SK-N-SH (cell line): ENCODE results near the gene TNFRSF12A. TPM values are rescaled to one million over a fixed set of nuclear protein-coding genes. Genes with fewer than 3 reads are reported as not detected.

ENCODE experiments used
- CTCF ChIA-PET: fragments of 300-600, 350-600 bp; formaldehyde crosslinking; extraction: SDS; loops from one replicate; lab custom pipeline; 2021; lab: Yijun Ruan, JAX
- POLR2A ChIA-PET: fragments of 350-600 bp; sonication (Branson Sonifier 250); formaldehyde crosslinking; extraction: SDS; loops from one replicate; lab custom pipeline; 2020; ENCODE audit warnings: antibody characterized with exemption, inconsistent platforms; lab: Yijun Ruan, JAX
- DNase-seq: peaks from one replicate; pipeline ENCODE4 v3.0.0; 2012
- H2AFZ ChIP-seq: fragments of 200-600 bp; sonication (generic); 2 replicates; pipeline ENCODE4 v1.8.1; 2016; ENCODE audit warnings: antibody characterized with exemption, mild to moderate bottlenecking, low read depth
- H3F3A ChIP-seq: fragments of 200-600 bp; sonication (generic); replicated peaks from 2 replicates; pipeline ENCODE3; 2016; ENCODE audit warnings: antibody characterized with exemption, mild to moderate bottlenecking; ENCODE audit not compliant: insufficient read depth
- H3K27ac ChIP-seq, 2 experiments: fragments of 200-500 bp in 1 of 2; fragments of 200-600 bp in 1 of 2; sonication (Bioruptor generic) in 1 of 2; sonication (generic), shearing (Covaris generic) in 1 of 2; 2 replicates each; pipeline versions ENCODE4 v1.5.1 to v1.6.1; 2014 to 2016; ENCODE audit warnings: low read depth in 2 of 2, inconsistent platforms in 1 of 2, low read length in 1 of 2, mild to moderate bottlenecking in 1 of 2, mixed read lengths in 1 of 2
- H3K27me3 ChIP-seq: fragments of 200-600 bp; sonication (generic), shearing (Covaris generic); 2 replicates; pipeline ENCODE4 v1.6.1; 2016; ENCODE audit warnings: mixed run types; ENCODE audit not compliant: insufficient read depth
- H3K36me3 ChIP-seq, 2 experiments: fragments of 200-500 bp in 1 of 2; fragments of 200-600 bp in 1 of 2; sonication (Bioruptor generic) in 1 of 2; sonication (generic) in 1 of 2; replicated peaks in 1 of 2; 2 replicates each; pipeline versions ENCODE3 to v1.5.1; 2014 to 2016; ENCODE audit warnings: low read length in 1 of 2, mild to moderate bottlenecking in 1 of 2; ENCODE audit not compliant: insufficient read depth in 2 of 2, control insufficient read depth in 1 of 2
- H3K4me1 ChIP-seq, 2 experiments: fragments of 200-500 bp in 1 of 2; fragments of 200-600 bp in 1 of 2; sonication (Bioruptor generic) in 1 of 2; sonication (generic), shearing (Covaris generic) in 1 of 2; 2 replicates each; pipeline versions ENCODE4 v1.5.1 to v1.6.1; 2014 to 2016; ENCODE audit warnings: low read depth in 1 of 2, low read length in 1 of 2, mixed run types in 1 of 2; ENCODE audit not compliant: insufficient read depth in 2 of 2, control insufficient read depth in 1 of 2
- H3K4me2 ChIP-seq: fragments of 200-600 bp; sonication (generic), shearing (Covaris generic); 2 replicates; pipeline ENCODE4 v1.6.1; 2017; ENCODE audit warnings: mixed run types
- H3K4me3 ChIP-seq, 2 experiments: fragments of 200-500 bp in 1 of 2; fragments of 200-600 bp in 1 of 2; sonication (Bioruptor generic) in 1 of 2; sonication (generic), shearing (Covaris generic) in 1 of 2; 2 replicates each; pipeline versions ENCODE4 v1.5.1 to v1.8.1; 2014 to 2016; ENCODE audit warnings: low read depth in 2 of 2, inconsistent platforms in 1 of 2, low read length in 1 of 2, mild to moderate bottlenecking in 1 of 2, mixed read lengths in 1 of 2, moderate library complexity in 1 of 2
- H3K79me2 ChIP-seq: fragments of 200-600 bp; sonication (generic); 2 replicates; pipeline ENCODE4 v1.8.1; 2017; ENCODE audit warnings: mild to moderate bottlenecking; ENCODE audit not compliant: insufficient read depth
- H3K9ac ChIP-seq: fragments of 200-600 bp; sonication (generic); 2 replicates; pipeline ENCODE4 v1.6.1; 2017; ENCODE audit warnings: mixed run types
- H3K9me2 ChIP-seq: fragments of 200-600 bp; sonication (generic); 2 replicates; pipeline ENCODE4 v1.6.1; 2017; ENCODE audit warnings: mixed run types
- H3K9me3 ChIP-seq: fragments of 200-600 bp; sonication (generic); 2 replicates; pipeline ENCODE4 v1.6.1; 2017; ENCODE audit warnings: mixed run types, mild to moderate bottlenecking, moderate library complexity
- H4K20me1 ChIP-seq: fragments of 200-600 bp; sonication (generic); 2 replicates; pipeline ENCODE4 v1.6.1; 2017; ENCODE audit warnings: mild to moderate bottlenecking, mixed run types; ENCODE audit not compliant: insufficient read depth
- CHD2 ChIP-seq: fragments of 150-350 bp; IDR thresholded peaks from 2 replicates; pipeline ENCODE4 v1.6.1; 2018; ENCODE audit warnings: low read length; ENCODE audit not compliant: partially characterized antibody
- ELF1 ChIP-seq: IDR thresholded peaks from 2 replicates; pipeline ENCODE4 v1.4.0; 2012
- FOSL2 ChIP-seq: IDR thresholded peaks from 2 replicates; pipeline ENCODE4 v1.4.0; 2012; ENCODE audit warnings: low read depth, mild to moderate bottlenecking, moderate library complexity, borderline replicate concordance
- FOXJ3 ChIP-seq: sonication (generic); formaldehyde crosslinking; IDR thresholded peaks from 2 replicates; pipeline ENCODE4 v1.5.1; 2020; ENCODE audit warnings: mild to moderate bottlenecking, missing genetic modification reagents
- FOXM1 ChIP-seq: IDR thresholded peaks from 2 replicates; pipeline ENCODE4 v1.4.0; 2012; ENCODE audit warnings: low read depth, mild to moderate bottlenecking
- GABPA ChIP-seq: IDR thresholded peaks from 2 replicates; pipeline ENCODE4 v1.4.0; 2012; ENCODE audit warnings: low read depth, mild to moderate bottlenecking
- GATA2 ChIP-seq: sonication (generic); formaldehyde crosslinking; IDR thresholded peaks from 2 replicates; pipeline ENCODE4 v1.5.0; 2020; ENCODE audit warnings: mild to moderate bottlenecking, missing genetic modification reagents
- MEF2A ChIP-seq: IDR thresholded peaks from 2 replicates; pipeline ENCODE4 v1.4.0; 2012; ENCODE audit warnings: low read depth, borderline replicate concordance
- MXI1 ChIP-seq: IDR thresholded peaks from 2 replicates; pipeline ENCODE4 v1.6.1; 2012; ENCODE audit warnings: mild to moderate bottlenecking, low read depth, low read length, improper control_type of control experiment
- NFIC ChIP-seq: IDR thresholded peaks from 2 replicates; pipeline ENCODE4 v1.4.0; 2012; ENCODE audit warnings: borderline replicate concordance
- NRF1 ChIP-seq: IDR thresholded peaks from 2 replicates; pipeline ENCODE4 v1.6.1; 2012; ENCODE audit warnings: low read depth, mild to moderate bottlenecking, low read length
- RCOR1 ChIP-seq: fragments of 150-350 bp; IDR thresholded peaks from 2 replicates; pipeline ENCODE4 v1.6.1; 2017; ENCODE audit warnings: antibody characterized with exemption, low read length
- RFX5 ChIP-seq: IDR thresholded peaks from 2 replicates; pipeline ENCODE4 v1.6.1; 2012; ENCODE audit warnings: mild to moderate bottlenecking, improper control_type of control experiment, low read length
- SMC3 ChIP-seq: IDR thresholded peaks from 2 replicates; pipeline ENCODE4 v1.6.1; 2012; ENCODE audit warnings: low read depth, low read length, improper control_type of control experiment
- TAF1 ChIP-seq: IDR thresholded peaks from 2 replicates; pipeline ENCODE4 v1.6.1; 2012; ENCODE audit warnings: low read depth, mild to moderate bottlenecking, low read length, moderate library complexity, borderline replicate concordance
- TEAD4 ChIP-seq: IDR thresholded peaks from 2 replicates; pipeline ENCODE4 v1.4.0; 2012; ENCODE audit warnings: mild to moderate bottlenecking, borderline replicate concordance; ENCODE audit not compliant: insufficient read depth
- WGBS: methylation state at CpG from one replicate; pipeline ENCODE4 v1.1.6; 2017; ENCODE audit warnings: low lambda C conversion rate; 5-methylcytosine and 5-hydroxymethylcytosine counted together
- polyA plus RNA-seq, 3 experiments: library from polyadenylated mRNA; depleted of rRNA; stranded (reverse); fragments of >200 nt; gene quantifications; 2 replicates each; pipeline ENCODE4 v1.2.3, GENCODE V29; 2012
- TF ChIP-seq, protein P1 (sequence below): IDR thresholded peaks from 2 replicates; pipeline ENCODE4; 2012
- TF ChIP-seq, protein P2 (sequence below): fragments of 200-600 bp; sonication (generic); IDR thresholded peaks from 2 replicates; pipeline ENCODE4 v1.6.1; 2017; ENCODE audit warnings: antibody characterized with exemption, mild to moderate bottlenecking, moderate library complexity
- TF ChIP-seq, protein P3 (sequence below): IDR thresholded peaks from 2 replicates; pipeline ENCODE4 v1.4.0; 2012; ENCODE audit warnings: low read depth, borderline replicate concordance
- TF ChIP-seq, protein P4 (sequence below): IDR thresholded peaks from 2 replicates; pipeline ENCODE4 v1.6.1; 2012; ENCODE audit warnings: mild to moderate bottlenecking, low read depth, low read length, moderate library complexity

Gene TNFRSF12A
- polyA plus RNA-seq, 1 of the 3 experiments (the other 2 are of a cell fraction) = 374 TPM

DNA sequence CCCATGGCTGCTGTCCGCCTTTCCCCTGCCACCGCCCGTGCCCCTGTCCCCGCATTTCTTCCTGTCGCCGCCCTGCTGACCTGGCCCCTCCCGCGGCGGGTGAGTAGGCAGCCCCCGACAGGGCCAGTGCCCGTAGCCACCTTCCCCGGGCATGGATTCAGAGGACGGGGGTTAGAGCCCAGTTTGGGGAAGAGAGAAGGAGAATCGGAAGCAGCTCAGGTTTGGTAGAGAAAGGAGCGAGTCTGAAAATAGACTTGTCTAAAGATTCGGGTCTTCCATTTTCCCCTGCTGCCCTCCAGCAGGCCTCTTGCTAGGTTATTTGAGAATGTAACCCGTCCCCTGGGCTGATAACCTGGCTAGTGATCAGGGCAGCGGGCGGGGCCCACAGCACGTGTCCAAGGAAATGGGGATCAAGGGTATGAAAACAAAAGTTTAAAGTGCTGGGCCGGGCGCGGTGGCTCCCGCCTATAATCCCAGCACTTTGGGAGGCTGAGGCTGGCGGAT, 15.3 kb upstream of the TNFRSF12A start:
- Histone ChIP-seq H3F3A (peaks cover 6% of the 10 kb centered on the region), H3K79me2 (no peaks in the 10 kb centered on the region), H3K9me3 (no peaks in the 10 kb centered on the region), H3K27ac (peak overlapping the region in 1 of 2 experiments; percentile 51; a peak in 1 of 4 replicates), H3K27me3 (no peaks in the 10 kb centered on the region), H3K4me1 (peaks cover 0 to 3% of the 10 kb centered on the region in 2 experiments; a peak in 1 of 4 replicates), H3K36me3 (no peaks in the 10 kb centered on the region), H2AFZ (no peak overlapping the region), H3K4me3 (peak overlapping the region in 1 of 2 experiments; percentile 47; a peak in 2 of 4 replicates), H3K9me2 (no peaks in the 10 kb centered on the region), H3K9ac (no peak overlapping the region), H3K4me2 (no peak overlapping the region; the same call in 1 of the 2 replicates), H4K20me1 (no peaks in the 10 kb centered on the region)
- ChIA-PET POLR2A (interaction anchor here (1.9 kb wide), 1 partner anchor 15 kb away, joined by 8 read pairs; the partner anchor contains the start of gene TNFRSF12A), CTCF (interaction anchor here (4.4 to 8.2 kb wide), 2 partner anchors 16 to 25 kb away, joined by 62 to 72 read pairs; partner anchors contain the start of genes CLDN6, HCFC1R1, THOC6 and TNFRSF12A)
- DNase-seq = peak; percentile 58
- no peak for TF ChIP-seq TEAD4
- no peak for TF ChIP-seq RFX5
- TF ChIP-seq, protein P1, sequence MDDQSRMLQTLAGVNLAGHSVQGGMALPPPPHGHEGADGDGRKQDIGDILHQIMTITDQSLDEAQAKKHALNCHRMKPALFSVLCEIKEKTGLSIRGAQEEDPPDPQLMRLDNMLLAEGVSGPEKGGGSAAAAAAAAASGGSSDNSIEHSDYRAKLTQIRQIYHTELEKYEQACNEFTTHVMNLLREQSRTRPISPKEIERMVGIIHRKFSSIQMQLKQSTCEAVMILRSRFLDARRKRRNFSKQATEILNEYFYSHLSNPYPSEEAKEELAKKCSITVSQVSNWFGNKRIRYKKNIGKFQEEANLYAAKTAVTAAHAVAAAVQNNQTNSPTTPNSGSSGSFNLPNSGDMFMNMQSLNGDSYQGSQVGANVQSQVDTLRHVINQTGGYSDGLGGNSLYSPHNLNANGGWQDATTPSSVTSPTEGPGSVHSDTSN = no peak
- no peak for TF ChIP-seq NFIC
- no peak for TF ChIP-seq ELF1
- TF ChIP-seq MXI1 = no peak
- no peak for TF ChIP-seq GATA2 (CRISPR knock-in tag)
- TF ChIP-seq SMC3 = no peak
- TF ChIP-seq MEF2A = no peak
- TF ChIP-seq, protein P2, sequence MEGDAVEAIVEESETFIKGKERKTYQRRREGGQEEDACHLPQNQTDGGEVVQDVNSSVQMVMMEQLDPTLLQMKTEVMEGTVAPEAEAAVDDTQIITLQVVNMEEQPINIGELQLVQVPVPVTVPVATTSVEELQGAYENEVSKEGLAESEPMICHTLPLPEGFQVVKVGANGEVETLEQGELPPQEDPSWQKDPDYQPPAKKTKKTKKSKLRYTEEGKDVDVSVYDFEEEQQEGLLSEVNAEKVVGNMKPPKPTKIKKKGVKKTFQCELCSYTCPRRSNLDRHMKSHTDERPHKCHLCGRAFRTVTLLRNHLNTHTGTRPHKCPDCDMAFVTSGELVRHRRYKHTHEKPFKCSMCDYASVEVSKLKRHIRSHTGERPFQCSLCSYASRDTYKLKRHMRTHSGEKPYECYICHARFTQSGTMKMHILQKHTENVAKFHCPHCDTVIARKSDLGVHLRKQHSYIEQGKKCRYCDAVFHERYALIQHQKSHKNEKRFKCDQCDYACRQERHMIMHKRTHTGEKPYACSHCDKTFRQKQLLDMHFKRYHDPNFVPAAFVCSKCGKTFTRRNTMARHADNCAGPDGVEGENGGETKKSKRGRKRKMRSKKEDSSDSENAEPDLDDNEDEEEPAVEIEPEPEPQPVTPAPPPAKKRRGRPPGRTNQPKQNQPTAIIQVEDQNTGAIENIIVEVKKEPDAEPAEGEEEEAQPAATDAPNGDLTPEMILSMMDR = no peak
- TF ChIP-seq, protein P3, sequence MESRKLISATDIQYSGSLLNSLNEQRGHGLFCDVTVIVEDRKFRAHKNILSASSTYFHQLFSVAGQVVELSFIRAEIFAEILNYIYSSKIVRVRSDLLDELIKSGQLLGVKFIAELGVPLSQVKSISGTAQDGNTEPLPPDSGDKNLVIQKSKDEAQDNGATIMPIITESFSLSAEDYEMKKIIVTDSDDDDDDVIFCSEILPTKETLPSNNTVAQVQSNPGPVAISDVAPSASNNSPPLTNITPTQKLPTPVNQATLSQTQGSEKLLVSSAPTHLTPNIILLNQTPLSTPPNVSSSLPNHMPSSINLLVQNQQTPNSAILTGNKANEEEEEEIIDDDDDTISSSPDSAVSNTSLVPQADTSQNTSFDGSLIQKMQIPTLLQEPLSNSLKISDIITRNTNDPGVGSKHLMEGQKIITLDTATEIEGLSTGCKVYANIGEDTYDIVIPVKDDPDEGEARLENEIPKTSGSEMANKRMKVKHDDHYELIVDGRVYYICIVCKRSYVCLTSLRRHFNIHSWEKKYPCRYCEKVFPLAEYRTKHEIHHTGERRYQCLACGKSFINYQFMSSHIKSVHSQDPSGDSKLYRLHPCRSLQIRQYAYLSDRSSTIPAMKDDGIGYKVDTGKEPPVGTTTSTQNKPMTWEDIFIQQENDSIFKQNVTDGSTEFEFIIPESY = no peak
- no peak for TF ChIP-seq FOSL2
- no peak for TF ChIP-seq FOXJ3 (CRISPR knock-in tag)
- TF ChIP-seq RCOR1 = no peak
- TF ChIP-seq, protein P4, sequence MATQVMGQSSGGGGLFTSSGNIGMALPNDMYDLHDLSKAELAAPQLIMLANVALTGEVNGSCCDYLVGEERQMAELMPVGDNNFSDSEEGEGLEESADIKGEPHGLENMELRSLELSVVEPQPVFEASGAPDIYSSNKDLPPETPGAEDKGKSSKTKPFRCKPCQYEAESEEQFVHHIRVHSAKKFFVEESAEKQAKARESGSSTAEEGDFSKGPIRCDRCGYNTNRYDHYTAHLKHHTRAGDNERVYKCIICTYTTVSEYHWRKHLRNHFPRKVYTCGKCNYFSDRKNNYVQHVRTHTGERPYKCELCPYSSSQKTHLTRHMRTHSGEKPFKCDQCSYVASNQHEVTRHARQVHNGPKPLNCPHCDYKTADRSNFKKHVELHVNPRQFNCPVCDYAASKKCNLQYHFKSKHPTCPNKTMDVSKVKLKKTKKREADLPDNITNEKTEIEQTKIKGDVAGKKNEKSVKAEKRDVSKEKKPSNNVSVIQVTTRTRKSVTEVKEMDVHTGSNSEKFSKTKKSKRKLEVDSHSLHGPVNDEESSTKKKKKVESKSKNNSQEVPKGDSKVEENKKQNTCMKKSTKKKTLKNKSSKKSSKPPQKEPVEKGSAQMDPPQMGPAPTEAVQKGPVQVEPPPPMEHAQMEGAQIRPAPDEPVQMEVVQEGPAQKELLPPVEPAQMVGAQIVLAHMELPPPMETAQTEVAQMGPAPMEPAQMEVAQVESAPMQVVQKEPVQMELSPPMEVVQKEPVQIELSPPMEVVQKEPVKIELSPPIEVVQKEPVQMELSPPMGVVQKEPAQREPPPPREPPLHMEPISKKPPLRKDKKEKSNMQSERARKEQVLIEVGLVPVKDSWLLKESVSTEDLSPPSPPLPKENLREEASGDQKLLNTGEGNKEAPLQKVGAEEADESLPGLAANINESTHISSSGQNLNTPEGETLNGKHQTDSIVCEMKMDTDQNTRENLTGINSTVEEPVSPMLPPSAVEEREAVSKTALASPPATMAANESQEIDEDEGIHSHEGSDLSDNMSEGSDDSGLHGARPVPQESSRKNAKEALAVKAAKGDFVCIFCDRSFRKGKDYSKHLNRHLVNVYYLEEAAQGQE = no peak
- no peak for TF ChIP-seq FOXM1
- TF ChIP-seq TAF1 = no peak
- no peak for TF ChIP-seq NRF1
- TF ChIP-seq CHD2 = no peak
- no peak for TF ChIP-seq GABPA
- 48% methylated on average over 19 of the region's 25 CpGs for WGBS
